ENCODE measurements around the gene PRXL2B.
"Not testable (repeated sequence)": the region's sequence is repeated elsewhere in the genome, so short reads cannot be mapped to it uniquely, and the experiment has no call there.

PRXL2B gene, protein sequence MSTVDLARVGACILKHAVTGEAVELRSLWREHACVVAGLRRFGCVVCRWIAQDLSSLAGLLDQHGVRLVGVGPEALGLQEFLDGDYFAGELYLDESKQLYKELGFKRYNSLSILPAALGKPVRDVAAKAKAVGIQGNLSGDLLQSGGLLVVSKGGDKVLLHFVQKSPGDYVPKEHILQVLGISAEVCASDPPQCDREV

DNA sequence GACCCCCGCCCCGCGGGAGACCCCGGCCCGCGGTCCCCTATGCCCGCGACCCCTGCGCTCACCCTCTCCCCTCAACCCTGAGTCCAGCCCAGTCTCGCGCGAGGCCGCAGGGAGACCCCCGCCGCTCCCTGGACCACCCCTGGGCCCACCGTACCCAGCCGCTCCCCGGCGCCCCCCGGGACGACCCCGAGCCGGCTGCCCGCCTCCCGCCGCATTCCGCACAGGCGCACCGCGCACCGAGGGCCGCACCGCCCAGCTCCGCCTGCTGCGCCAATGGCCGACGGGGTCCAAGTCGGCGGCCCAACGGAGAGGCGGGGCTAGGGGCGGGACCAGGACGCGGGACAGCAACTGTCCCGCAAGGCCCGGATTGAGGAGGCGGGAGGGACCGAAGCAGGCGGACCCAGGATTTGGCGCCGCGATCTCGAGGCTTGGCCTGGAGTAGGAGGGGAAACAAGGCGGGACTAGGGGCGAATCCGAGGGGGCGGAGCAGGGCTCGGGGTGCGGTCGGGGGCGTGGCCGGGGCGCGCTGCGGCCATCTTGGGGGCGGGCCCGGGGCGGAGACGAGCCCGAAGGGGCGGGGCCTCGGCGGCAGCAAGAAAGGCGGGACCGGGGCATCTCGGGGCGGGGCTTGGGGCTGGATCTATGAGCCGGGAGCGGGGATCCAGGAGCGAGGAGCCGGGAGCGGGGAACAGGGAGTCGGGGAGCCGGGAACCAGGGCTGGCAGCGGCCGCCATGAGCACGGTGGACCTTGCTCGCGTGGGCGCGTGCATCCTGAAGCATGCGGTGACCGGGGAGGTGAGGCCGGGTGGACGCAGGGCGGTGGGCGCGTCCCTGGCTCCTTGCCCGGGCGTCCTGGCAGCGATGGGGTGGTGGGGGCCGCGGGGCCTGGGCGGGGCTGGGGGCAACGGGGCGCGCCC lies at the start of gene PRXL2B:
PRXL2B (plus strand) TSS at position 624 of the 917 bp plus-strand sequence; CDS start at position 733, 109 bp downstream.
- peak; percentile 99 for DNase-seq

DNA sequence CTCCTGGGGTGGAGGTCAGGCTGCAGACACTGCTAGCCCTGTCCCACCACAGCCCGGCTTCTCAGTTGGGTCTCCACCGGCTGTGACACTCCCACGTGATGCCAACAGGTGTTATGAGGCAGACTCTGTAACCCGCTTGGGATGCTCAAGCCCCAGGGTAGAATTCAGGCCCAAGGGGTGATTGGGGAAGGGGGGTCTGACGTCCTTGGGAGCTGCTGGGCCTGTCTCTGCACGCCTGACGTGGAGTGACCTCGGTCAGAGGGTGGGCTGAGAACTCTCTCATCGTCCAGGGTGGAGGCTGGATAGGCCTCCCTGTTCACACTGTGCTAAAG lies 48.8 kb upstream of the PRXL2B start:
- no peak for DNase-seq

DNA sequence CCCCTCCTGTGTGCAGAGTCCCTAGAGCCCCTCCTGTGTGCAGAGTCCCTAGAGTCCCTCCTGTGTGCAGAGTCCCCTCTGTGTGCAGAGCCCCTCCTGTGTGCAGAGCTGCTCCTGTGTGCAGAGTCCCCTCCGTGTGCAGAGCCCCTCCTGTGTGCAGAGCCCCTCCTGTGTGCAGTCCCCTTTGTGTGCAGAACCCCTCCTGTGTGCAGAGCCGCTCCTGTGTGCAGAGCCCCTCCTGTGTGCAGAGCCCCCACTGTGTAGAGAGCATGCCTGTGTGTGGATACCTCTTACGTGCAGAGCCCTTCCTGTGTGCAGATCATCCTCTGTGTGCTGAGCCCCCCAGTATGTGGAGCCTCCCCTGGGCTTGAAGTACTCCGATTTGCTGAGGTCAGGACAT lies 48.2 kb upstream of the PRXL2B start:
- DNase-seq = no peak

DNA sequence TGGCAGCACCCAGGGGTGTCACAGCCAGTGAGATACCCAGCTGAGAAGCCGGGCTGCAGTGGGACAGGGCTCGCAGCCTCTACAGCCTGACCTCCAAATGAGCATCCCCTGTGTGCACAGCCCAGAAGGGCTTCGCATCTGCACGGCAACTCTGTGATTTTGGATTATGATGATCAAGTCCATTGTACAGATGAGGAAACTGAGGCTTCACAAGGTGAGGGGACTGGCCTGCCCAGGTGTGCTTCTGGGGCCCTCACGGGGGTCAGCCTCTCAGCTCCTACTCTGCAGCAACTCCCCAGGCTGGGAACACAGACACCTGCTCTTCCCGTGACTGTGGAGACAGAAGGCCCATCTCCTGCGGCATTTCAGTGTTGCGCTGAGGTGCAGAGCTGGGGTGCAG lies 47.7 kb upstream of the PRXL2B start:
- no peak for DNase-seq

DNA sequence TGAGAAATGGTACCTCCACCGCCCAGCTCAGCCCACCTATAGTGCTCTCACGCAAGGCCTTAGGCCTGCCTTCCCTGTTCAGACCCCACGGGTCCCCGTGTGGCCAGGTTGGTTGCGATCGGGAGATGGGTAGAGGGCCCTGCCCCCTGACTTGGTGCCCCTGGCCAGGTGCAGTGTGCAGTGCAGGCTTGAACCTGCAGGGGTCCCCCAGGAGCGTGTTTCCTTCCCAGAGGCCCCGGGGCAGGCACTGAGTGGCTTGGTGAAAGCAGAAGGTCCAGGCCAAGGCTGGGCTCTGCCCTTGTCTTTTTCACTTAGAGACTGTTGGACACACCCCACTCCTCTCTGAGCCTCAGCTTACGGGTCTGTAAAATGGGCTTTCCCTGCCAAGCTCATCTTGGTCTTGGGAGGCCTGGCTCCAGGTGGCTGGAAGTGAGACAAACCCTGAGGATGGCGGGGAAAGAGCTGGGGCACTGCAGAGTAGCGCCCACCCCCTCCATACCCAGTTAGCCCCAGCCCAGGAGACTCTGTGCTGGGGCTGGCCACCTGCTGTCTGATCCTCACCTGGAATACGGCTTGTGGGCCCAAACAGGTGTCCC lies 47.2 kb upstream of the PRXL2B start:
- DNase-seq = no peak

DNA sequence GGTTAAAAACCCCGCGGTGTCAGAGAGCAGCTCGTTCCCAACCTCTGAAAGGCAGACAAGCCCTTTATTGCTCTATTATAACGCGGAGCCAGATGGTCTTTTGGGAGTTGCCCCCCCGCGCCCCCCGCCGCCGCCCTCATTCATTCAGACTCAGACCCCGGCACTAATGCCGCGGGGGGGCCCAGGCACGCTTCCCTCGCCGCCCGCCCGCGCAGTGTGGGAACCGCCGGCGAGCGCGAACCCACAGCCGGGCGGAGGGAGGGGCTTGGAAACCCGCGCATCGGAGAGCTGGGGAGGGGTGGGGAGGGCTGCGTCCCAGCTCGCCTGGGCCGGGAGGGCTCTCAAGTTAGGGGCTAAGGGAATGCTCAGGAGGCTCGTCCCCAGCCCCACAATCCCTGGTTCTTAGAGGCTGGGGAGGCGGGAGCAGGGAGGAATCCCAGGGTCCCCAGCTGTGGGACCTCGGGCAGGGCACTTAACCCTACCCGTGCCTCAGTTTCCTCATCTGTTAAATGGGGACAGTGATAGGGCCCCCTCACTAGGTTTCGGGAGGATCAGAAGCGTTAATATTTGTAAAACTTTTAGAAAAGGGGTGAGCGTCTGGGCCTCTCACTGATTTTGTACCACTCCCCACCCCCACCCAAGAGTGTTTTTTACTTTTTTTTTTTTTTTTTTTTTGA lies 45.6 kb upstream of the PRXL2B start:
- DNase-seq = peak; percentile 89

DNA sequence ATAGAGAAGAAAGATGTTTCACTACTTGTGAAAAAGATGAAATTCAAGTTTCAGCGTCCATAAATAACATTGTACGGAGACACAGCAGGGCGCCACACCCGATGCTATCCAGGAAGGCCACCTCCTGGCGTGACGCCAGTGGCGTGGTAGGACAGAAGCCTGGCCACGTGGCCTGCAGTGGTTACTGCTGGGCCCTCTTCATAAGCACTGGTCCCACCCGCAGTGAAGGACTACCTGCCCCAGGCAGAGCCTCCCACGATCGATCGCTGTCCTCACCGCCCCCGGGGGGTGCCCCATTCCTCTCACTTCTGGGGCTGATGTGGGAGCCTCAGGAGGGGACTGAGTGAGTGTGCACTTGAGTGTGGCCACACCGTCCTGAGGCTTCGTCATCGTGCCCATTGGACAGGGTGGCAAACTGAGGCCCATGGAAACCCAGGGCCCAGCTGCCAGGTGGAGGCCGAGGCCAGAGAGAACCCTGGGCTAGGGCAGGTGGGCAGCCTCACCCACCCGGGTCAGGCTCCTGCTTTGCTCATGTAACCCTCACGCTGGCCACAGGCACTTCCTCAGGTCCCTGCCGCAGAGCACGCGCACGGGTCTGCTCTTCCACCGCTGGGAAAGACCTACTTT lies 44.8 kb upstream of the PRXL2B start:
- DNase-seq = no peak

DNA sequence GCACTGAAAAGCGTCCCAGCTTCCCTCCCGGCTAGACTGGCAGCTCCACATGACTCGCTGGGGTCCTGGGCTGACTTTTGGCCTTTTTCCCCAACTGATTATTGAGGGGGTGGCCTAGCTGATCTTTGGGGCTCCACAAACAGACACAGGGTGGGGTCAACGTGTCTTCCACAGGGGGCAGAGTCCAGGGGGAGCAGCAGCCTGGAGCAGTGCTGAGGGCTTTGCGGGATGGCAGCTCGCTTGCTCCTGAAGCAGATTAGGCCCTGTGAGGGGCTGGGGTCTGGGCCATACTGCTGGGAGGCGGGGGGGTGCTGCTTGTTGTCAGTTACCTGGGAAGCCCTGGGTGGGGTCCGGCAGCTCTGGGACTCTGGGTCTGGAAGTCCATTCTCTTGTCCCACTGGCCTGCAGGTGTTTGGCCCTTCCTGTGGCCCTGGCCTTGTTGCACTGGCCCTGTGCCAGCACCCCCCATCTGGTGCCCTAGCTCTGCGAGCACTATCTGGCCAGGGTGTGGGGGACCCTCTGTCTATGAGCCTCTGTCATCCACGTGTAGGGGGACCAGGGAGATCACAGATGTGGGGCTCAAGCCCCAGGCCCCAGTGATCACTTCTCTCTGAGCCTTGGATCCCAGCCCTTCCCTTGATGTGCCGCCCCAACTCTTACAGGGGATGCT lies 44.2 kb upstream of the PRXL2B start:
- DNase-seq = peak; percentile 24

DNA sequence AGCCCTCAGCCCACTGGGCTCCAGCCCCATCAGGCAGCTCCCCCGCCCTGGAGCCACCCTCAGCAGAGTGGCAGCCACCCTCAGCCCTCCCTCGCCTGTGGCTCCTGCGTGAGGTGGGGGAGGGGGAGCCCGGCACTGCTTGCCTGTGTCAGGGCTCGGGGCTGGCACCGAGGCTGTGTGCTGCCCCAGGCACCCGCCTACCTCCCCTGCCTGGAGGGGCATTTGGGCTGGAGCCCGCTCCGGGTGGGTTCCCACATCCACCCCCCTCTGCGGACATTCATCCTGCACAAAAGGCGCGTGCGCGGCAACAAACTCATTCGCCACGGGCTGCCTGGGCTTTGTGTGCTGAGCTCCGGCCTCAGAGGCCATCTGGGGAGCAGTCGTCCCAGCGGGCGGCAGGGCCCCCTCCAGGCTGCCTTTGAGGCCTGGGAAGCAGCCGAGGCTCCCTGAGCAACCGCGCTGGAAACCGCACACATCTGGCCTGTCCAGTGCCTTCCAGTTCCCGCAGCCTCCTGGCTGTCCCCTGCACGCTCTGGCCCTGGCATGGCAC lies 43.0 kb upstream of the PRXL2B start:
- peak; percentile 85 for DNase-seq

DNA sequence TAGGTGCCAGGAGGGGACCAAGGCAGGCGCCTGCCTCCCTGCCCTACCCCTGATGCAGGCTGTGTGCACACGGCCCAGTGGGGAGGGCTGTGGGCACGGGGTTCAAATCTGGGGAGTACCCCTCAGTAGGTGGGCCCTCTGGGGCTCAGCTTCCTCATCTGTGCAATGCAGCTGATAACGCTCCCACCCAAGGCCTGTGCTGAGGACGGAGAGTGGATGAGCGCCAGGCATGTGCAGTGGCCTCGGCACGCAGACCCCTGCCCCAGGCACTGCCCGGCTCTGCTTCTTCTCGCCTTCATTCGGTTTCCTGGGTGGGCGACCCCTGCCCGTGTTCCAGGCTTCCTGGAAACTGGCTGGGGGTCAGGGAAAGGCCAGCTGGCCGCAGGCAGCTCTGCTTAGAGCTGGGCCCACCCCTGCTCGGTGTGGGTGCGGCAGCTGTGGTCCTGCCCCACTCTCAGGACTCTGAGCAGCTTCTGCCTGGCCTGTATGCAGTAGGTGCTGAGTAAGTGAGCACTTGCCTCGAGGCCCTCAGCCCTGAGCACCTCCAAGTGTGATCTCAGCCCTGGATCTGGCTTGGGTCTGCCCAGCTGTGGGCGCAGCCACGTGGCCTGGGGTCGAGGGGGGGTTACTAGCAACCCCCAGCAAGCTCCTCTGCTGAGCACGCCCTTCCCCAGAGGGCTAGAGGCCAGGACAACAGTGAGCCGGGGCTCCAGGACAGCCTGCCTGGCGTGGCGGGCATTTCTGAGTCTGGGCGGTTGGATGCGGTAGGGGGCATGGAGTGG lies 42.3 kb upstream of the PRXL2B start:
- DNase-seq = peak; percentile 73

DNA sequence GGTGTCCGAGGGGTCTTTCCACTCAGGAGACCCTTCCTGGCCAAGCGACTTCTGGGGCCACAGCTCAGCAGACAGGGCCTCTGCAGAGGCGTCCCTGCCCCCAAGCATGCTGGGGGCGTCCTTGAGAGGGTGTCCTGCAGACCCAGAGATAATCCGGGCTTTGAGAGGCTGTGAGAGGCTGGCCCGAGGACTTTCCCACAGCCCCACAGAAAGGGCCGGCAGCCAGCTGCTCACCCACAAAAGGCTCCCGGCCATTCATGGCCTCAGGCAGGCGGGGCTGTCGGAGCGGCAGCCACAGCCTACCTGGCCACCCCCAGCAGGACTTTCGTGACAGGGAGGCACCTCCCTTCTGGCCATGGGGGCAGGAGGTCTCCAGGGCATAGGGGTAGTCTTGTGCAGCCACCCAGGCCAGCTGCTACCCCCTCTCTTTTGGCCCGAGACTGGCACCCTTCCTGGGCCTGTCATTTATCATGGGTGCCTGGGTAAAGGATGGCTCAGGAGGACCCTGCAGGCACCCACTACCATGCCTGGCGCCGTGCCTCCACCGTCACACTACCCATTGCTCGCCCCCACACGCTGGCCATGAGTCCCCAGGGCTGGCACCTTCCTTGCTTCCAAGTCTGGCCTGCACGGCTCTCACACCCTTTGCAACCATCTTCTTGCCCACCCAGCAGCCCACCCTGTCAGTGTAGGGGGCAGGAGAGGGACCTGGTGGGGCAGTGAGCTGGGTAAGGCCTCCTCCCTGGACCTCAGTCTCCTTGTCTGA lies 41.5 kb upstream of the PRXL2B start:
- DNase-seq = peak; percentile 75

DNA sequence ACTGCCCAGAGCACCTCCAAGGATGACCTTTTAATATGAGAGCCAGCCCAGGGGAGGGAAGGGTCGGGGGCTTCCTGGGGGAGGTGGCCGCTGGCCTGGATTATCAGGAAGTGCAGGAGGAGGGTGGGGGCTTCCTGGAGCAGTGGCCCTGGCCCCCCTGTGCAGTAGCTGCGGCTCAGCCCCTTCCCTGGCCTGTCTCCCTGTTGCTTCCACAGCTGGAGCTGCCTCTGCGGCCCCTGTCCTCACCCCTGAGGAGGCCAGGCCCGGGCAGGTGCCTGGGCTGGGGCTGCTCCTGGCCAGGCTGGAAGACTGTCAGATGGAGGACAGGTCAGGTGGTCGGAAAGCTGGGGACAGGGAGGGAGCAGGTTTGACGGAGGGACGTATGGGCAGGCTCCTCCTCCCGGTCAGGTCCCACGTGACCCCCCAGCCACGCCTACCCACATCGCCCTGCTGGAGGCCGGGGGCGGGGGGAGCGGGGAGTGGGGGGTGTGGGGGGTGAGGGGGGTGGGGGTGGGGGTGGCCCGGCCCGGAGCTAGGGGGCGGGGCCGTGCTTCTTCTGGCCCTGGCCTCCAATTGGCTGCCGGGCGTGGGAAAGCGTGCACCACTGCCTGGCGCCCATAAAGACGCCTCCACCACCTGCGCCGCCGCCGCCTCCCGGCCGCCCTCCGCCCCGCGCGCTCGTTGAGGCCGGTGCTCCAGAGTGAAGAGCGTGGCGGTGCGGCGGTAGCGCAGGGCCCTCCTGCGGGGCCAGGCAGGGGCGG lies 40.6 kb upstream of the PRXL2B start:
- DNase-seq = peak; percentile 95

DNA sequence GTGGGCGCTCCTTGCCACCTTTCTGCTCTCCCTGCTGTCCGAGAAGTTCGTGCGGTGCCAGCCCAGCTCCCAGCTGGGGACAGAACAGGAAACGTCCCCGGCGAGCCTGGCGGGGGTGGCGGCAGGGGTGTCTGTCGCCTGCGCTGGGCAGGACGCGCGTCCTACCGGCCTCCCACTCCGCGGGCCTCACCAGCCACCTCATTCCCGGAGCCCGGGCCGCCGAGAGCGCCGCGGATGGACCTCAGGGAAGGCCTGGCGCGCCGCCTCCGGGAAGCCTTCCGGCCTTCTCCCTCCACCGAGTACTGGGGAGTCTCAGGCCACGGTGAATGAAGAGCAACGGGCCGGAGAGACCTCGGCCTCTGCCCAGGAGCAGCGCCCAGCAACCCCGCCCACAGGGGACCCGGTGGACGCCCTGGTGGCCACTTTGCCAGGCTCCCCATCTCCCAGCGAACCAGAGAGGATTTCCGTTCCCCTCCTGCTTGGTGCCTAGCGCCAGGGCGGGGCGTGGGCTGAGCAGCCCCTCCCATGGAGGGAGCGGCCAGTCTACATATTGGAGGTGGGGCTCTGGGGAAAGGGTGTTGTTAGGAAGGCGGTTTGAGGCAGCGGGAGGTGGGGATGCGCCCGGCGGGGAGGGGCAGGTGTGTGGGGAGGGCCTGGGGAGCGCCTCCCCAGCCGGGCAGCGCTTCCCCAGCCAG lies 39.9 kb upstream of the PRXL2B start:
- DNase-seq = peak; percentile 81

DNA sequence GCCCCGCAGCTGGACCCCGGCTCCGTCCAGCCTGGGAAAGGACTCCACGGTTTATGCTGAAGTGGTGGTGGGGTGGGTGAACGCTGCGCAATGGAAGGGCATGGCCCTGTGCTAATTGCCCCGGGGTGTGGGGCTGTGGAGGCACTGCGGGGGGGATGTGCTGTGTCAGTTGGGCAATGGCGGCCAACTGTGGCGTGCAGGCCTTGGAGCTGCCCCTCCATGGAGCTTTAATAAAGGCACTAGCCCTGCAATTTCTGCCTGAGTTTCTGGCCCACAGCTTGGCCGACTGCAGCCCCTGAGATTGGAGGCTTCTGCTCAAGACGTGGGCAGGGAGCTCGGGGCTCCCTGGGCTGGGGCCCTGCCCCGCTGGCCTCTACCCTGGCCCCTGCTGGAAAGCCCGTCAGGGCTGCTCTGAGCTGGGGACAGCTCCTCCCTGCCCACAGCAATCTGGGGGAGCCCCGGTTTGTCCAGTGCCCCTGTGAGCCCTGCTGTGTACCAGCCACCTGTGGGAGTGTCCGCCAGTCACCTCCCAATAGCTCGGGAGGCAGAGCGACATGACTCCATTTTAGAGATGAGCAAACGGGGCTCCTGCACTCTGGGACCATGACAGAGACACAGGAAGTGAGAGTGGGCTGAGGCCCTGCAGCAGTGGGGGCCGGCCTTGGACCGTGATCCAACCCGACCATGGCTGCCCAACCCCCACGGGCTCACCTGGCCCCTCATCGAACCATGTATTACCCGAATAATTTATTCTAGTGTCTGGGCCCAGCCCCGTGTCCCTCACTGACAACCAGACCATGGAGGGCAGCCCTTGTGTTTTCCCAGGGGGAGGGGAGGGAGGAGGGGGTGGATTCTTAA lies 39.1 kb upstream of the PRXL2B start:
- no peak for DNase-seq

DNA sequence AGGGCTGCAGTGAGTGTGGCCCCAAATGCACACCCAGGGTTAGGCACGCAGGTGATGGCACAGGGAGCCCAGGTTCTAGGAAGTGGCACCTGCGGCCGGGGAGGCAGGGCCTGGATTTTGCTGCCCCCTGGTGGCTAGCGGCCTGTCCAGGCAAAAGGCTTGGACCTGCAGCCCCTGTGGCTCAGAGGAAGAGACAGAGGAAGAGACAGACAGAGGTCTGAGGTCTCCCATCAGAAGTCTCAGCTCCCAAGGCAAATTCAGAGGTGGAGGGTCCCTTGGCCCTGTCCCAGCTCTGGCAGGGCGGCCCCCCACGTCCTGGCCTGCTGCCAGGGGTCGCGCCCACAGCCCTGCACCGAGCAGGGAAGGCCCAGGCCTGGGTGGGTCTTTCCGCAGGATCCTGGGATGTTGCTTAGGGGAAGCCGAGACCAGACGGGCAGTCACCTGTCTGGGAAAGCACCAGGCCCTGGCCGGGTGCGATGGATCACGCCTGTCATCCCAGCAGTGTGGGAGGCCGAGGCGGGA lies 38.4 kb upstream of the PRXL2B start:
- peak; percentile 90 for DNase-seq

DNA sequence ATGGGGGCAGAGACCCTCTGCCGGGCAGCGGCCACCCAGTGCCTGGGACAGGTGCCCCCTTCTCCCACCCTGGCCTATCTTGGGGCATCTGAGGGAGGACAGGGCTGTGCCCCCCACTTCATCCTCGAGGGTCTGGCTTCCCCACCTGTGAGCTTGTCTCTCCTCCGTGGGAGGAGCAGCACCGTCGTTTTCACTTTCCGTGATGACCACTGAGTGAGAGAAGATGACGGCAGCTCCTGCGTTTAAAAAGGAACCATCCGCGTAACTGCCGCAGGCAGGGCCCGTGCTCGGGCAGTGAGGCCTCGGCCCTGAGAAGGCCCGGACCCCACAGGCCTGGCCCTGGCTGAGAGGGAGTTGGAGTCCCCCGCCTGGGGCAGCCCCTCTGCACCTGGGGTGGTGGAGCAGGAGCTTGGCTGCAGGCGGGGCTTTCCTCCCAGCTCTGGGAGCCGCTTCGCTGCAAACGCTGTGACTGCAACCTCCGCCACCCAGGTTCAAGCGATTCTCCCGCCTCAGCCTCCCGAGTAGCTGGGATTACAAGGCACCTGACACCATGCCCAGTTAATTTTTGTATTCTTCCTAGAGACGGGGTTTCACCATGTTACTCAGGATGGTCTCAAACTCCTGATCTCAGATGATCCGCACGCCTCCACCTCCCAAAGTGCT lies 37.1 kb upstream of the PRXL2B start:
- not testable (repeated sequence) for DNase-seq

DNA sequence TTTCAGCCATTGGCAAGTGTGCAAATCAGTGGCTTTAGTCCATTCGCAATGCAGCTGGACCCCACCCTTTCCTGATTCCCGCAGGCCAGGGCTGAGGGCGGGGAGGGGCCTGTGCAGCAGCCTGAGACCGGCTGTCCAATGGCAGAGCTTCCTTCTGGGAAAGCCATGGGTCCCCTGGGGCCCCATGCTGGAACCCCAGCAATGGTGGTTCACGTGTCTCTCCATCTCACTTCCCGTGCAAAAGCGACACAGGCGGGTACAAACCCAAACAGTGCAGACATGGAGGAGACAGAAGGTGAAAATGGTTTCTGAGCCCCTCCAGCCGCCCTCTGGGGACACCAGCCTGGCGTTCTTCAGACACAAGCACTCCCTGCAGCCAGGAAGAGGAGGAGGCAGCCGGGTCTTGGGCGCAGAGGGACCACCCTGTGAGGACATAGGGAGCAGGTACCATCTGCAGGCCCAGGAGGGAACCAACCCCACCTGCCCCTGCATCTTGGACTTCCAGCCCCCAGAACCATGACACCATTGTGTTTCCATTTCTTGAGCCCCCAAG lies 36.2 kb upstream of the PRXL2B start:
- DNase-seq = not testable (repeated sequence)
